ENCODE data around the gene ABHD12.
"Not testable (repeated sequence)": the region's sequence is repeated elsewhere in the genome, so short reads cannot be mapped to it uniquely, and the experiment has no call there.

DNA sequence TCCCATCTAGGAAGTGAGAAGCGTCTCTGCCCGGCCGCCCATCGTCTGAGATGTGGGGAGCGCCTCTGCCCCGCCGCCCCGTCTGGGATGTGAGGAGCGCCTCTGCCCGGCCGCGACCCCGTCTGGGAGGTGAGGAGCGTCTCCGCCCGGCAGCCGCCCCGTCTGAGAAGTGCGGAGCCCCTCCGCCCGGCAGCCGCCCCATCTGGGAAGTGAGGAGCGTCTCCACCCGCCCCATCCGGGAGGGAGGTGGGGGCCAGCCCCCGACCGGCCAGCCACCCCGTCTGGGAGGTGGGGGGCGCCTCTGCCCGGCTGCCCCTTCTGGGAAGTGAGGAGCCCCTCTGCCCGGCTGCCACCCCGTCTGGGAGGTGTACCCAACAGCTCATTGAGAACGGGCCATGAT lies 77.9 kb downstream of the ABHD12 start:
- TF ChIP-seq POLR2A, POLR2AphosphoS5 (IDR thresholded peaks at IDR 0.05): not testable (repeated sequence)
- TF ChIP-seq, protein P1, sequence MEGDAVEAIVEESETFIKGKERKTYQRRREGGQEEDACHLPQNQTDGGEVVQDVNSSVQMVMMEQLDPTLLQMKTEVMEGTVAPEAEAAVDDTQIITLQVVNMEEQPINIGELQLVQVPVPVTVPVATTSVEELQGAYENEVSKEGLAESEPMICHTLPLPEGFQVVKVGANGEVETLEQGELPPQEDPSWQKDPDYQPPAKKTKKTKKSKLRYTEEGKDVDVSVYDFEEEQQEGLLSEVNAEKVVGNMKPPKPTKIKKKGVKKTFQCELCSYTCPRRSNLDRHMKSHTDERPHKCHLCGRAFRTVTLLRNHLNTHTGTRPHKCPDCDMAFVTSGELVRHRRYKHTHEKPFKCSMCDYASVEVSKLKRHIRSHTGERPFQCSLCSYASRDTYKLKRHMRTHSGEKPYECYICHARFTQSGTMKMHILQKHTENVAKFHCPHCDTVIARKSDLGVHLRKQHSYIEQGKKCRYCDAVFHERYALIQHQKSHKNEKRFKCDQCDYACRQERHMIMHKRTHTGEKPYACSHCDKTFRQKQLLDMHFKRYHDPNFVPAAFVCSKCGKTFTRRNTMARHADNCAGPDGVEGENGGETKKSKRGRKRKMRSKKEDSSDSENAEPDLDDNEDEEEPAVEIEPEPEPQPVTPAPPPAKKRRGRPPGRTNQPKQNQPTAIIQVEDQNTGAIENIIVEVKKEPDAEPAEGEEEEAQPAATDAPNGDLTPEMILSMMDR (IDR thresholded peaks at IDR 0.05) = not testable (repeated sequence)
